GM23338 (cell line): ENCODE measurements around the gene MAP2K3.

ENCODE experiments used
- CREB1 ChIP-seq: fragments of 250-450 bp; sonication (Bioruptor Pico); IDR thresholded peaks from 2 replicates; pipeline ENCODE4 v1.5.0; 2020; ENCODE audit warnings: low read depth, mild to moderate bottlenecking, moderate library complexity
- ETS1 ChIP-seq: IDR thresholded peaks from 2 replicates; pipeline ENCODE4 v1.6.1; 2016; ENCODE audit warnings: antibody characterized with exemption
- EZH2 ChIP-seq: fragments of 200-600 bp; sonication (generic); IDR thresholded peaks from one replicate; pipeline ENCODE4 v1.8.0; 2017; ENCODE audit warnings: antibody characterized with exemption, mild to moderate bottlenecking, low read depth; ENCODE audit not compliant: unreplicated experiment
- EZH2phosphoT487 ChIP-seq: fragments of 200-600 bp; sonication (generic); IDR thresholded peaks from one replicate; pipeline ENCODE4 v1.8.1; 2018; ENCODE audit warnings: antibody characterized with exemption; ENCODE audit not compliant: unreplicated experiment
- JUNB ChIP-seq: IDR thresholded peaks from one replicate; pipeline ENCODE4 v1.6.1; 2016; ENCODE audit warnings: antibody characterized with exemption; ENCODE audit not compliant: unreplicated experiment
- NANOG ChIP-seq: IDR thresholded peaks from 2 replicates; pipeline ENCODE4 v1.6.1; 2016; ENCODE audit warnings: antibody characterized with exemption, borderline replicate concordance
- POLR2AphosphoS5 ChIP-seq: IDR thresholded peaks from 2 replicates; pipeline ENCODE4 v1.6.1; 2016; ENCODE audit warnings: antibody characterized with exemption, low read depth
- STAT1 ChIP-seq: IDR thresholded peaks from one replicate; pipeline ENCODE4 v1.6.1; 2016; ENCODE audit warnings: antibody characterized with exemption; ENCODE audit not compliant: unreplicated experiment
- ZNF114 ChIP-seq: fragments of 250-450 bp; sonication (Bioruptor Pico); IDR thresholded peaks from 2 replicates; pipeline ENCODE4 v1.5.0; 2020; ENCODE audit warnings: mild to moderate bottlenecking, moderate library complexity
- ZNF331 ChIP-seq: fragments of 250-450 bp; sonication (Bioruptor Pico); IDR thresholded peaks from 2 replicates; pipeline ENCODE4 v1.5.0; 2020; ENCODE audit warnings: low read depth, mild to moderate bottlenecking, moderate library complexity
- TF ChIP-seq, protein P1 (sequence below), 2 experiments: fragments of 200-600 bp in 1 of 2; sonication (generic) in 1 of 2; conservative IDR thresholded peaks; 2 replicates each; pipeline versions ENCODE4 v1.5.1 to v1.6.1; 2016 to 2017; ENCODE audit warnings: antibody characterized with exemption in 2 of 2, low read depth in 2 of 2, mild to moderate bottlenecking in 2 of 2, moderate library complexity in 1 of 2
- TF ChIP-seq, protein P2 (sequence below): IDR thresholded peaks from one replicate; pipeline ENCODE4 v1.6.1; 2018; ENCODE audit warnings: antibody characterized with exemption; ENCODE audit not compliant: unreplicated experiment

GRCh38 chr17:21361020-21361809 is 76.7 kb downstream of the MAP2K3 start:
- TF ChIP-seq EZH2phosphoT487 (no peak), EZH2 (no peak), JUNB (no peak), CREB1 (no peak), POLR2AphosphoS5 (no peak), STAT1 (no peak), NANOG (no peak), ZNF114 (no peak), ZNF331 (no peak), ETS1 (no peak)
- TF ChIP-seq, protein P1, sequence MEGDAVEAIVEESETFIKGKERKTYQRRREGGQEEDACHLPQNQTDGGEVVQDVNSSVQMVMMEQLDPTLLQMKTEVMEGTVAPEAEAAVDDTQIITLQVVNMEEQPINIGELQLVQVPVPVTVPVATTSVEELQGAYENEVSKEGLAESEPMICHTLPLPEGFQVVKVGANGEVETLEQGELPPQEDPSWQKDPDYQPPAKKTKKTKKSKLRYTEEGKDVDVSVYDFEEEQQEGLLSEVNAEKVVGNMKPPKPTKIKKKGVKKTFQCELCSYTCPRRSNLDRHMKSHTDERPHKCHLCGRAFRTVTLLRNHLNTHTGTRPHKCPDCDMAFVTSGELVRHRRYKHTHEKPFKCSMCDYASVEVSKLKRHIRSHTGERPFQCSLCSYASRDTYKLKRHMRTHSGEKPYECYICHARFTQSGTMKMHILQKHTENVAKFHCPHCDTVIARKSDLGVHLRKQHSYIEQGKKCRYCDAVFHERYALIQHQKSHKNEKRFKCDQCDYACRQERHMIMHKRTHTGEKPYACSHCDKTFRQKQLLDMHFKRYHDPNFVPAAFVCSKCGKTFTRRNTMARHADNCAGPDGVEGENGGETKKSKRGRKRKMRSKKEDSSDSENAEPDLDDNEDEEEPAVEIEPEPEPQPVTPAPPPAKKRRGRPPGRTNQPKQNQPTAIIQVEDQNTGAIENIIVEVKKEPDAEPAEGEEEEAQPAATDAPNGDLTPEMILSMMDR (conservative IDR thresholded peaks at IDR 0.05; ENCODE audit: low read depth in 2 of 2) = no peak
- TF ChIP-seq, protein P2, sequence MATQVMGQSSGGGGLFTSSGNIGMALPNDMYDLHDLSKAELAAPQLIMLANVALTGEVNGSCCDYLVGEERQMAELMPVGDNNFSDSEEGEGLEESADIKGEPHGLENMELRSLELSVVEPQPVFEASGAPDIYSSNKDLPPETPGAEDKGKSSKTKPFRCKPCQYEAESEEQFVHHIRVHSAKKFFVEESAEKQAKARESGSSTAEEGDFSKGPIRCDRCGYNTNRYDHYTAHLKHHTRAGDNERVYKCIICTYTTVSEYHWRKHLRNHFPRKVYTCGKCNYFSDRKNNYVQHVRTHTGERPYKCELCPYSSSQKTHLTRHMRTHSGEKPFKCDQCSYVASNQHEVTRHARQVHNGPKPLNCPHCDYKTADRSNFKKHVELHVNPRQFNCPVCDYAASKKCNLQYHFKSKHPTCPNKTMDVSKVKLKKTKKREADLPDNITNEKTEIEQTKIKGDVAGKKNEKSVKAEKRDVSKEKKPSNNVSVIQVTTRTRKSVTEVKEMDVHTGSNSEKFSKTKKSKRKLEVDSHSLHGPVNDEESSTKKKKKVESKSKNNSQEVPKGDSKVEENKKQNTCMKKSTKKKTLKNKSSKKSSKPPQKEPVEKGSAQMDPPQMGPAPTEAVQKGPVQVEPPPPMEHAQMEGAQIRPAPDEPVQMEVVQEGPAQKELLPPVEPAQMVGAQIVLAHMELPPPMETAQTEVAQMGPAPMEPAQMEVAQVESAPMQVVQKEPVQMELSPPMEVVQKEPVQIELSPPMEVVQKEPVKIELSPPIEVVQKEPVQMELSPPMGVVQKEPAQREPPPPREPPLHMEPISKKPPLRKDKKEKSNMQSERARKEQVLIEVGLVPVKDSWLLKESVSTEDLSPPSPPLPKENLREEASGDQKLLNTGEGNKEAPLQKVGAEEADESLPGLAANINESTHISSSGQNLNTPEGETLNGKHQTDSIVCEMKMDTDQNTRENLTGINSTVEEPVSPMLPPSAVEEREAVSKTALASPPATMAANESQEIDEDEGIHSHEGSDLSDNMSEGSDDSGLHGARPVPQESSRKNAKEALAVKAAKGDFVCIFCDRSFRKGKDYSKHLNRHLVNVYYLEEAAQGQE = no peak
